Measurements from ENCODE around the gene EBLN1.
"Not testable (repeated sequence)": the region's sequence is repeated elsewhere in the genome, so short reads cannot be mapped to it uniquely, and the experiment has no call there.

The EBLN1 gene

GRCh38 chr10:22228167-22228938 lies 10.5 kb upstream of the EBLN1 start:
- no peak for DNase-seq (ENCODE audit: low read depth in 2 of 2)

DNA sequence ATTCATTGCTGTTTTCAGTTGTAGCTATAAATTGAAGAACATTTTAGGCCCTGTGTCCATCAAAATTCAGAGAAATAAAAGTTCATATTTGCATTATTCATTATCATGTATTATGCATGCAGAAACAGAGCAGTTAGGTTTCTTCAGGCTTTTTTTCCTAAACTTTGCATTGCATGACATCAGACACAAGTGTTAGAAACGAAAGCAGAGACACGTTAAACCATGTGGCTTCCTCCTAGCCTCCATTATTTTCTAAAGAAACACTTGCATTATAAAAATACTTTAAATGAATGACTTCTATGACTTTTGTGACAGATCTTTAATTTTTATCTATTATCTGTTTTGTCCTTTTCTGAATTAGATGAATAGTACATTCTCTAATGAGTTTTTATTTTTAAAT lies 8.8 kb upstream of the EBLN1 start:
- DNase-seq (ENCODE audit: low read depth in 2 of 2) = no peak

DNA sequence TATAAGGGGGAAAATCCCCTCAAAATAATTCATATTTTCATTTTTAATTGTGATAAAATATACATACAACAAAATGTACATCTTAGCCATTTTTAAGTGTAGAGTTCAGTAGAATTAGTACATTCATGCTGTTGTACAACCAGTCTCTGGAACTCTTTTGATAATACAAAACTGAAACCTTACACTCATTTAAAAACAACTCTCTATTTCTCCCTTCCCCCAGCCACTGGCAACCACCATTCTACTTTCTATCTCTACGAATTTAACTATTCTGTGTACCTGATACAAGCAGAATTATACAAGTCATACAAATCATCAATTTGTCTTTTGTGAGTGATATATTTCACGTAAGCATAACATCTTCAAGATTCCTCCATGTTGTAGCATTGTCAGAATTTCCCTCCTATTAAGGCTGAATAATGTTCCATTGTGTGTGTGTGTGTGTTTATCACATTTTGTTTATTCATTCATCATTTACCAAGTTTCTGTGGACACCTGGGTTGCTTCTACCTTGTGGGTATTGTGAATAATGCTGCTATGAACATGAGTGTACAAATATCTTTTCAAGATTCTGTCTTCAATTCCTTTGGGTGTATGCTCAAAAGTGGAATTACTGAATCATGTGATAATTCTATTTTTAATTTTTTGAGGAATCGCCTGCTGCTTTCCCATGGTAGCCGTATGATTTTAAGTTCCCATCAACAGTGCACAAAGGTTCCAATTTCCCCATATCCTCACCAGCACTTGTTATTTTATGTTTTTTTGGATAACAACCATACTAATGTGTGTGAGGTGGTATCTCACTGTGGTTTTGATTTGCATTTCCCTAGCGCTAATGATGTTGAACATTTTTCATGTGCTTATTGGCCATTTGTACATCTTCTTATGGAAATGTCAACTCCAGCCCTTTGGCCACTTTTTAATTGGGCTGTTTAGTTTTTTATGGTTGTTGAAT lies 4.7 kb upstream of the EBLN1 start:
- DNase-seq (ENCODE audit: low read depth in 2 of 2) = no peak

- no peak for DNase-seq (ENCODE audit: low read depth in 2 of 2)
Measured at GRCh38 chr10:22219308-22219707, 1.5 kb upstream of the EBLN1 start.

- DNase-seq (ENCODE audit: low read depth in 2 of 2) = no peak
Measured at GRCh38 chr10:22218448-22218847, 633 bp upstream of the EBLN1 start.

GRCh38 chr10:22217084-22217483 lies 731 bp downstream of the EBLN1 start:
- not testable (repeated sequence) for DNase-seq (ENCODE audit: low read depth in 2 of 2)

- no peak for DNase-seq (ENCODE audit: low read depth in 2 of 2)
Measured at GRCh38 chr10:22210267-22210666, 7.5 kb downstream of the EBLN1 start.

GRCh38 chr10:22193945-22194344 lies 23.9 kb downstream of the EBLN1 start:
- DNase-seq (ENCODE audit: low read depth in 2 of 2) = no peak

DNA sequence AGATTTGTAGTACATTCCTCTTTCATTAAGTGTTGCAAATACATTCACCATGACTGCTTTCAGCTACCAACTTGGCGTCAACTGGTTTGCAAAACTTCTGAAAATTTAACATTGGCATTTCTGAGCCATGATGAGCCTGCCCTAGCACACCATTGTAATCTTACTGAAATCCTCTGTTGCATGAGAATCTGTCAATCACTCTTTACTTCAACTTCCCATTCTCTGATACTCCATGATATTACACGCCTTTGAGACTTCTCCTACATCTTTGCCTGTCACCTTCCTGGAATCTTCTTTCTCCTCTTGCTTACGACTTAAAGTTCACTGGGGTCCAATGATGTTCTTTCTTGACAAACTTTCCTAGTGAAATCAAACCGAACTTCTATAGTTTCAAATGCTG lies 32.2 kb downstream of the EBLN1 start:
- DNase-seq (ENCODE audit: low read depth in 2 of 2) = no peak

DNA sequence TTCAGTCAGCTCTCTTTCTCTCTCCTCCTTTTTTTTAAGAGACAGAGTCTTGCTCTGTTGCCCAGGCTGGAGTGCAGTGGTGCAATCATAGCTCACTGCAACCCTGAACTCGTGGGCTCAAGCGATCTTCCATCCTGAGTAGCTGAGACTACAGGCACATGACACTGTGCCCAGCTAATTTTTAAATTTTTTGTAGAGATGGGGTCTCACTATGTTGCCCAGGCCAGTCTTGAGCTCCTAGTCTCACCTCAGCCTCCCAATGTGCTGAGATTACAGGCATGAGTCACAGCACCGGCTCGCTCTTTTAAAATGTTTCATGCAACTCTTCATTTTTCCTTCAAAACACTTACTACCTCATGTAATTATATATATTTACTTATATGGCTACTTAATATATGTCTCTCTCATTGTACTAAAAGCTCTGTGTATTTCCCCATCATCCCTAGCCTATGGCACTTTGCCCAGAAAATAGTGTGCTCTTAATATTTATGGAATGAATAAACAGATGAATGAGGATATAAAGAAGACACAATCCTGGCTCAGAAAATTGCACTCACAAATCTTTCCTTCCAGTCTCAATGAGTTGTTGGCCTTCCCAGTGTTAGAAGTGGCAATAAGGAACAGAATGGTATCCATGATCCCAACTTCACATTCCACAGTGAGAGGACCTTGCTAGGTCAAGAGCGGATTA lies 33.9 kb downstream of the EBLN1 start:
- no peak for DNase-seq (ENCODE audit: low read depth in 2 of 2)

DNA sequence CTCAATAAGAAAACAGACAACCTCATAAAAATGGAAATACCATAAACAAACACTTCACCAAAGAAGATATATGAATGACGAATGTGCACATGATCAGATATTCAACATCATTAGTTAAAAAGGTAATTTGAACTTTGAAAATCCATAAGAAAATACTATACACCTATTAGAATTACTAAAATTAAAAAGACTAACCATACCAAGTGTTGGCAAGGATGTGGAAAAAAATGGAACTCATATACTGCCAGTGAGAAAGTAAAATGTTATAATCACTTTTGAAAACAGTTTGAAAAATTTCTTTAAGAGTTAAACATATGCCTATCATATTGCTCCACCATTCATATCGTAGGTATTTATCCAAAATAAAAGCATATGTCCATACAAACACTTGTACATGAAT lies 37.1 kb downstream of the EBLN1 start:
- DNase-seq (ENCODE audit: low read depth in 2 of 2) = no peak

- no peak for DNase-seq (ENCODE audit: low read depth in 2 of 2)
Measured at GRCh38 chr10:22174442-22174841, 43.4 kb downstream of the EBLN1 start.

DNA sequence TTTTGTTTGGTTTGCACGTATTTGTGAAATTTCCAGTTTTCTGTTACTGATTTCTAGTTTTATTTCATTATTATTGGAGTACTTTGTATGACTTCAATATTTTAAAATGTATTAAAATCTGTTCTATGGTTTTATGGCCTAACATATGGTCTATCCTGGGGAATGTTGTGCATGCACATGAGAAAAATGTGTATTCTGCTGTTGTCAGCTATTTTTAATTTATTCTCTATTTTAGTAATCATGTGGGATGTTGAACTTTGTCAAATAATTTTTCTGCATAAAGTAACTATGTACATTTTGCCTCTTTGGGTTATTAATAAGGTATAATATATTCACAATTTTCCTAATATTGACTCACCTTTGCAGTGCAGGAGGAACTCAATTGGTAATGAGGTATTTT lies 46.7 kb downstream of the EBLN1 start:
- no peak for DNase-seq (ENCODE audit: low read depth in 2 of 2)

DNA sequence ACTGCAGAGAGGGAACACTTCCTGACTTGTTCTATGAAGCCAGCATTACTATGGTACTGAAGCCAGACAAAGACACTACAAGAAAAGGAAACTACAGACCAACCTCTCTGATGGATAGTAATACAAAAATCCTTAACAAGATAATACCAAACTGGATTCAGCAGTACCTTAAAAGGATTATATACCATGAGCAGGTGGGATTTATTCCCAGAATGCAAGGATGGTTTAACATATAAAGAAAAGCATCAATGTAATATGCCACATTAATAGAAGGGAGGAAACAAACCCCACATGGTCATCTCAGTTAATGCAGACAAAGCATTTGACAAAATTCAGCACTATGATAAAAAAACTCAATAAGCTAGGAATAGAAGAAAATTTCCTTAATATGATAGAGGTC lies 47.2 kb downstream of the EBLN1 start:
- no peak for DNase-seq (ENCODE audit: low read depth in 2 of 2)

- DNase-seq (ENCODE audit: low read depth in 2 of 2) = no peak
Measured at GRCh38 chr10:22159979-22160378, 57.8 kb downstream of the EBLN1 start.

DNA sequence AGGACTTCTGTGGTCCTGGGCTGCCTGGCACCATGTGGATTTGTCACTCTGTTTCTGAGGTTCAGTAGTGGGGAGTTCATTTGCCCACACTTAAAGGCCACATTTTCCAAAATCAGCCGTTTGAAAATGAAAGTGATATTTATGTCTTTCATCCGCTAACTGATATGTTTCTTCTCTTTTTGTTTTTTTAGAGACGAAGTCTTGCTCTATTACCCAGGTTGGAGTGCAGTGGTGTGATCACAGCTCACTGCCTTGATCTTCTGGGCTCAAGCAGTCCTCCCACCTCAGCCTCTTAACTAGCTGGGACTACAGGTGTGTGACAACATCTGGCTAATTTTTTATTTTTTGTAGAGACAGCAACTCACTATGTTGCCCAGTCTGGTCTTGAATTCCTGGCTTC lies 58.6 kb downstream of the EBLN1 start:
- DNase-seq (ENCODE audit: low read depth in 2 of 2) = no peak

Measured in stimulated activated CD8-positive, alpha-beta memory T cell treated with anti-CD3 and anti-CD28 coated beads, Interleukin-2, amount 100 ng/mL, for 1 hour (primary cell).